OCI-LY1 (cell line): ENCODE measurements around the gene SOCS1.

ENCODE experiments used
- H2AFZ ChIP-seq: fragments of 200-600 bp; sonication (generic), shearing (Covaris generic); 2 replicates; pipeline ENCODE4 v1.6.0; 2014; ENCODE audit warnings: antibody characterized with exemption, mild to moderate bottlenecking, low read length
- H3F3A ChIP-seq: fragments of 200-600 bp; sonication (generic), shearing (Covaris generic); 2 replicates; pipeline ENCODE4 v1.6.0; 2014; ENCODE audit warnings: mild to moderate bottlenecking, antibody characterized with exemption, low read length, moderate library complexity; ENCODE audit not compliant: insufficient read depth
- H3K27ac ChIP-seq: fragments of 200-600 bp; sonication (generic); 2 replicates; pipeline ENCODE4 v1.5.1; 2014; ENCODE audit warnings: low read length, mixed run types, mild to moderate bottlenecking, low read depth; ENCODE audit not compliant: poor library complexity, severe bottlenecking
- H3K27me3 ChIP-seq: fragments of 200-600 bp; sonication (generic); 2 replicates; pipeline ENCODE4 v1.6.0; 2014; ENCODE audit warnings: antibody characterized with exemption, mild to moderate bottlenecking, low read length, moderate library complexity; ENCODE audit not compliant: insufficient read depth
- H3K36me3 ChIP-seq: fragments of 200-600 bp; sonication (generic); 2 replicates; pipeline ENCODE4 v1.6.1; 2014; ENCODE audit warnings: mild to moderate bottlenecking, antibody characterized with exemption, low read length, moderate library complexity, mixed read lengths; ENCODE audit not compliant: insufficient read depth
- H3K4me1 ChIP-seq: fragments of 200-600 bp; sonication (generic); 2 replicates; pipeline ENCODE4 v1.5.1; 2014; ENCODE audit warnings: mild to moderate bottlenecking, low read length, moderate library complexity; ENCODE audit not compliant: insufficient read depth, severe bottlenecking
- H3K4me2 ChIP-seq: fragments of 200-600 bp; sonication (generic), shearing (Covaris generic); 2 replicates; pipeline ENCODE4 v1.6.1; 2014; ENCODE audit warnings: low read length
- H3K4me3 ChIP-seq: fragments of 200-600 bp; sonication (generic); 2 replicates; pipeline ENCODE4 v1.5.1; 2014; ENCODE audit warnings: low read length, low read depth, mild to moderate bottlenecking, mixed read lengths; ENCODE audit not compliant: poor library complexity, severe bottlenecking
- H3K79me2 ChIP-seq: fragments of 200-600 bp; shearing (Covaris generic); 2 replicates; pipeline ENCODE4 v1.6.1; 2016; ENCODE audit warnings: mixed run types, low read length, mixed read lengths; ENCODE audit not compliant: insufficient read depth
- H3K9ac ChIP-seq: fragments of 200-600 bp; sonication (generic), shearing (Covaris generic); 2 replicates; pipeline ENCODE4 v1.6.1; 2014; ENCODE audit warnings: mild to moderate bottlenecking, low read length, mixed read lengths
- H3K9me2 ChIP-seq: fragments of 200-600 bp; sonication (generic), shearing (Covaris generic); 2 replicates; pipeline ENCODE4 v1.6.1; 2014; ENCODE audit warnings: low read depth, mild to moderate bottlenecking, low read length, mixed read lengths
- H3K9me3 ChIP-seq: fragments of 200-600 bp; shearing (Covaris generic); 2 replicates; pipeline ENCODE4 v1.6.1; 2014; ENCODE audit warnings: low read length, mixed read lengths
- H4K20me1 ChIP-seq: fragments of 200-600 bp; sonication (generic), shearing (Covaris generic); 2 replicates; pipeline ENCODE4 v1.6.0; 2016; ENCODE audit warnings: mild to moderate bottlenecking, low read length; ENCODE audit not compliant: insufficient read depth
- CTCF ChIP-seq: fragments of 200-600 bp; sonication (generic), shearing (Covaris generic); IDR thresholded peaks from 2 replicates; pipeline ENCODE4 v1.5.1; 2017; ENCODE audit warnings: mild to moderate bottlenecking, antibody characterized with exemption, low read length, moderate library complexity, mixed read lengths
- EZH2 ChIP-seq: fragments of 200-600 bp; sonication (generic), shearing (Covaris generic); IDR thresholded peaks from 2 replicates; pipeline ENCODE4 v1.8.0; 2017; ENCODE audit warnings: borderline replicate concordance, mixed run types, mild to moderate bottlenecking, antibody characterized with exemption, low read length, moderate library complexity, mixed read lengths

Gene SOCS1

GRCh38 chr16:11277607-11278337, 21.8 kb upstream of the SOCS1 start:
- Histone ChIP-seq H3F3A (no peaks in the 10 kb centered on the region), H3K4me3 (no peak overlapping the region), H3K79me2 (no peaks in the 10 kb centered on the region), H3K9me2 (no peaks in the 10 kb centered on the region), H3K9ac (no peak overlapping the region), H4K20me1 (no peaks in the 10 kb centered on the region), H3K27ac (no peak overlapping the region), H3K9me3 (no peaks in the 10 kb centered on the region), H3K36me3 (no peaks in the 10 kb centered on the region), H3K27me3 (no peaks in the 10 kb centered on the region), H2AFZ (no peak overlapping the region), H3K4me2 (no peak overlapping the region), H3K4me1 (peaks cover 13% of the 10 kb centered on the region)
- no peak for TF ChIP-seq CTCF
- TF ChIP-seq EZH2: no peak

GRCh38 chr16:11276896-11277593, 21.0 kb upstream of the SOCS1 start:
- Histone ChIP-seq H3K27ac (no peak overlapping the region), H3K4me1 (peaks cover 13% of the 10 kb centered on the region), H3K79me2 (no peaks in the 10 kb centered on the region), H3K36me3 (no peaks in the 10 kb centered on the region), H2AFZ (no peak overlapping the region), H3K9me2 (no peaks in the 10 kb centered on the region), H3K4me3 (no peak overlapping the region), H3K4me2 (no peak overlapping the region), H3K27me3 (no peaks in the 10 kb centered on the region), H3F3A (no peaks in the 10 kb centered on the region), H3K9ac (no peak overlapping the region), H3K9me3 (no peaks in the 10 kb centered on the region), H4K20me1 (no peaks in the 10 kb centered on the region)
- TF ChIP-seq EZH2: no peak
- no peak for TF ChIP-seq CTCF

GRCh38 chr16:11276143-11276895, 20.3 kb upstream of the SOCS1 start, which contains the start of gene PRM2:
Gene PRM2, minus strand, starts transcription at chr16:11276480. Its CDS starts 110 bp downstream, at chr16:11276370.
- Histone ChIP-seq H3K9me2 (no peaks in the 10 kb centered on the region), H4K20me1 (no peaks in the 10 kb centered on the region), H3K27me3 (no peaks in the 10 kb centered on the region), H3F3A (no peaks in the 10 kb centered on the region), H3K9me3 (no peaks in the 10 kb centered on the region), H3K9ac (no peak within 1 kb of the TSS), H3K4me3 (no peak within 1 kb of the TSS), H3K27ac (no peak within 1 kb of the TSS), H3K4me2 (no peak within 1 kb of the TSS), H3K4me1 (peaks cover 13% of the 10 kb centered on the region), H3K79me2 (no peaks in the 10 kb centered on the region), H3K36me3 (no peaks in the 10 kb centered on the region), H2AFZ (no peak within 1 kb of the TSS)
- TF ChIP-seq CTCF (no peak), EZH2 (no peak)
